GM12878 (cell line): ENCODE results near the gene ZNF423.

Experiments
- CTCF ChIP-seq, 3 experiments: IDR thresholded peaks in 2 of 3; conservative IDR thresholded peaks in 1 of 3; 2 replicates each; pipeline ENCODE4 v1.5.1; 2011; ENCODE audit warnings: low read depth in 3 of 3, low read length in 3 of 3, mild to moderate bottlenecking in 3 of 3, control low read depth in 2 of 3, moderate library complexity in 2 of 3, inconsistent platforms in 1 of 3, mixed read lengths in 1 of 3; ENCODE audit not compliant: control insufficient read depth in 2 of 3, insufficient read depth in 1 of 3; ENCODE audit errors: extremely low read depth in 1 of 3
- DPF2 ChIP-seq: fragments of 450-650 bp; IDR thresholded peaks from 2 replicates; pipeline ENCODE4 v1.6.1; 2017; ENCODE audit warnings: mild to moderate bottlenecking
- EZH2 ChIP-seq: IDR thresholded peaks from 2 replicates; pipeline ENCODE4 v1.6.1; 2012; ENCODE audit warnings: low read depth, mild to moderate bottlenecking, control low read depth, inconsistent platforms, low read length, borderline replicate concordance; ENCODE audit not compliant: control insufficient read depth
- NRF1 ChIP-seq: conservative IDR thresholded peaks from 2 replicates; pipeline ENCODE4 v1.6.1; 2011; ENCODE audit warnings: mild to moderate bottlenecking, low read depth, low read length, improper control_type of control experiment
- POLR2A ChIP-seq: IDR thresholded peaks from 2 replicates; pipeline ENCODE4 v1.6.1; 2011; ENCODE audit warnings: low read depth, mild to moderate bottlenecking, low read length
- REST ChIP-seq: IDR thresholded peaks from 2 replicates; pipeline ENCODE4 v1.6.1; 2012; ENCODE audit warnings: mild to moderate bottlenecking, low read depth, low read length
- SIN3A ChIP-seq: IDR thresholded peaks from 2 replicates; pipeline ENCODE4 v1.6.1; 2012; ENCODE audit warnings: low read depth, low read length, improper control_type of control experiment
- SMAD1 ChIP-seq: fragments of 450-650 bp; IDR thresholded peaks from 2 replicates; pipeline ENCODE4 v1.6.1; 2018; ENCODE audit warnings: mild to moderate bottlenecking, low read depth; ENCODE audit not compliant: partially characterized antibody
- SREBF2 ChIP-seq: IDR thresholded peaks from 2 replicates; pipeline ENCODE4 v1.6.1; 2012; ENCODE audit warnings: mild to moderate bottlenecking, low read length
- TAF1 ChIP-seq: IDR thresholded peaks from 2 replicates; pipeline ENCODE4 v1.6.1; 2011; ENCODE audit warnings: mild to moderate bottlenecking, low read depth, low read length, borderline replicate concordance
- USF2 ChIP-seq: IDR thresholded peaks from 2 replicates; pipeline ENCODE4 v1.6.1; 2011; ENCODE audit warnings: low read depth, low read length, improper control_type of control experiment, borderline replicate concordance
- ZBTB40 ChIP-seq: fragments of 450-650 bp; IDR thresholded peaks from 2 replicates; pipeline ENCODE4 v1.6.1; 2016; ENCODE audit warnings: mild to moderate bottlenecking, moderate library complexity, borderline replicate concordance

- no peak for TF ChIP-seq USF2
- no peak for TF ChIP-seq ZBTB40
- TF ChIP-seq DPF2: no peak
- no peak for TF ChIP-seq CTCF (IDR thresholded peaks at IDR 0.05 in 2 of 3, conservative IDR thresholded peaks at IDR 0.05 in 1 of 3; ENCODE audit: control insufficient read depth in 2 of 3, extremely low read depth in 1 of 3, insufficient read depth in 1 of 3, low read depth in 3 of 3, low read length in 3 of 3)
- TF ChIP-seq EZH2: no peak
- TF ChIP-seq NRF1: no peak
- TF ChIP-seq TAF1: no peak
- no peak for TF ChIP-seq REST
- TF ChIP-seq SIN3A: no peak
- TF ChIP-seq POLR2A: no peak
- no peak for TF ChIP-seq SMAD1
- no peak for TF ChIP-seq SREBF2
These were observed 274.1 kb downstream of the ZNF423 start for GRCh38 chr16:49581630-49582298.
